ENCODE measurements around the gene CDT1. TPM values are rescaled to one million over a fixed set of nuclear protein-coding genes. Genes with fewer than 3 reads are reported as not detected.

The CDT1 gene
- total and polyA plus RNA-seq, 8 donors: 9.3 to 20.4 (median 13.4) TPM

DNA sequence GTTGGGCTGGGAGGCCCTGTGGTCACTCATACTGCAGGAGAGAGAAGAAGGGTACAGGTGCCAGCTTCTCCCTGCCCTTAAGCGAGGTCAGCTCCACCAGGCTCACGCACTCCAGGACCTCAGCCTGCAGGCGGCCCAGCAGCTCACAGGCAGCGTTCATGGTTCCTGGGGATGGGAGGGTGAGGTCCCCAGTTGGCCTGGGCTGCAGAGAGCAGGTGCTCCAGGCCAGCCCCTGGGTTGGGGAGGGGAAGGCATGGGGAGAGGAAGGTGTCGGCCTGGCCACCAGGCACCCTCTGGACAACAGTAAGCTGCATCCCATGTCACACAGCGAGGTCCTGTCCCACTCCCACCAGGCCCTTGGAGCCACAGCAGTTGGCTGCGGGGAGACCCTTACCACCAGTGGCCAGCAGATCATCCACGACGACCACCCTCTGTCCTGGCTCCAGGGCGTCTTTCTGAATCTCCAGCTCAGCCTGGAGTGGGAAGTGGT, 6.1 kb downstream of the CDT1 start:
- Histone ChIP-seq H3K9me3 (no peaks in the 10 kb centered on the region), H3K27ac (no peak overlapping the region), H3K27me3 (peaks cover 0 to under 1% of the 10 kb centered on the region in 2 donors), H3K4me1 (peaks cover 15 to 45% of the 10 kb centered on the region in 2 donors), H3K4me3 (no peak overlapping the region), H3K36me3 (peaks cover 0 to 32% of the 10 kb centered on the region in 2 donors)
- DNase-seq: no peak
- intact Hi-C loops (cut with DNase I): no loop called here
- TF ChIP-seq, protein P1, sequence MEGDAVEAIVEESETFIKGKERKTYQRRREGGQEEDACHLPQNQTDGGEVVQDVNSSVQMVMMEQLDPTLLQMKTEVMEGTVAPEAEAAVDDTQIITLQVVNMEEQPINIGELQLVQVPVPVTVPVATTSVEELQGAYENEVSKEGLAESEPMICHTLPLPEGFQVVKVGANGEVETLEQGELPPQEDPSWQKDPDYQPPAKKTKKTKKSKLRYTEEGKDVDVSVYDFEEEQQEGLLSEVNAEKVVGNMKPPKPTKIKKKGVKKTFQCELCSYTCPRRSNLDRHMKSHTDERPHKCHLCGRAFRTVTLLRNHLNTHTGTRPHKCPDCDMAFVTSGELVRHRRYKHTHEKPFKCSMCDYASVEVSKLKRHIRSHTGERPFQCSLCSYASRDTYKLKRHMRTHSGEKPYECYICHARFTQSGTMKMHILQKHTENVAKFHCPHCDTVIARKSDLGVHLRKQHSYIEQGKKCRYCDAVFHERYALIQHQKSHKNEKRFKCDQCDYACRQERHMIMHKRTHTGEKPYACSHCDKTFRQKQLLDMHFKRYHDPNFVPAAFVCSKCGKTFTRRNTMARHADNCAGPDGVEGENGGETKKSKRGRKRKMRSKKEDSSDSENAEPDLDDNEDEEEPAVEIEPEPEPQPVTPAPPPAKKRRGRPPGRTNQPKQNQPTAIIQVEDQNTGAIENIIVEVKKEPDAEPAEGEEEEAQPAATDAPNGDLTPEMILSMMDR (IDR thresholded peaks at IDR 0.05): no peak
- ATAC-seq: no peak

DNA sequence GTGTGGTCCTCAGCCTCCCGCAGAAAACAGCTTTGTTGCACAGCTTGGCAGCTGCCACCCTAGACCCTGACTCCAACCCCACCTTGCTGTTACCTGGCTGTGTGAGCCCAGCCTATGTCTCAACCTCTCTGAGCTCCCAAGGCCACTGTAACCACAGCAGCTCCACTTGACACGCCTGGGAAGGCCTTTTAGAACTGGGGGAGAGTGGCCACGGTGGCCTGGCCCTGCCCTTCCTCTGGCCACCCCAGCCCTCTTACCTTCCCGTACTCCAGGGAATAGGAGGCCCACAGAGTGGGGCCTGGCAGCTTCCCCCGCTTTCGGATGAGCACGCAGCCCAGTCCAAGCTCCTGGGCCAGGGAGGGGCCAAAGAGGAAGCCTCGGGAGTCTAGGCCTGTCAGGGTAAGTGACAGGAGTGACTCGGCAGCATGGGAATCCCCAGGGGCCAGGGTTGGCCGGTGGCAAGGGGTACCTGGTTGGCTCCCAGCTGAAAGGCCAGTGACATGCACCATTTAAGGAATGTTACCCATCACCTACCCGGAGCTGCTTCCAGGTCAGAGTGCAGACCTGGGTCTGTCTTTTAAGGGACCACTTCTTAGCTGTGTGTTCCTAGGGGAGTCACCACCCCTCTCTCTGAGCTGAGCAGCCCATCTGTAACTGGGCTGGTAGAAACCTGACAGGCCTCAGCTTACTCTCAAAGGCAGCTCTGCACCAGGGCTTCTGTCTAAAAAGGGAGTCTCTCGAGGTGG, 6.8 kb downstream of the CDT1 start:
- Histone ChIP-seq H3K27ac (peak overlapping the region; percentile 88 to 94), H3K4me1 (peaks cover 11 to 39% of the 10 kb centered on the region in 2 donors), H3K4me3 (peak overlapping the region; percentile 82 to 91), H3K36me3 (peaks cover 0 to 32% of the 10 kb centered on the region in 2 donors), H3K9me3 (no peaks in the 10 kb centered on the region), H3K27me3 (no peaks in the 10 kb centered on the region)
- TF ChIP-seq, protein P1 (IDR thresholded peaks at IDR 0.05): no peak
- intact Hi-C loops (cut with DNase I): no loop called here
- ATAC-seq (no peak), DNase-seq (peak in 1 of 4 donors; percentile 79)

DNA sequence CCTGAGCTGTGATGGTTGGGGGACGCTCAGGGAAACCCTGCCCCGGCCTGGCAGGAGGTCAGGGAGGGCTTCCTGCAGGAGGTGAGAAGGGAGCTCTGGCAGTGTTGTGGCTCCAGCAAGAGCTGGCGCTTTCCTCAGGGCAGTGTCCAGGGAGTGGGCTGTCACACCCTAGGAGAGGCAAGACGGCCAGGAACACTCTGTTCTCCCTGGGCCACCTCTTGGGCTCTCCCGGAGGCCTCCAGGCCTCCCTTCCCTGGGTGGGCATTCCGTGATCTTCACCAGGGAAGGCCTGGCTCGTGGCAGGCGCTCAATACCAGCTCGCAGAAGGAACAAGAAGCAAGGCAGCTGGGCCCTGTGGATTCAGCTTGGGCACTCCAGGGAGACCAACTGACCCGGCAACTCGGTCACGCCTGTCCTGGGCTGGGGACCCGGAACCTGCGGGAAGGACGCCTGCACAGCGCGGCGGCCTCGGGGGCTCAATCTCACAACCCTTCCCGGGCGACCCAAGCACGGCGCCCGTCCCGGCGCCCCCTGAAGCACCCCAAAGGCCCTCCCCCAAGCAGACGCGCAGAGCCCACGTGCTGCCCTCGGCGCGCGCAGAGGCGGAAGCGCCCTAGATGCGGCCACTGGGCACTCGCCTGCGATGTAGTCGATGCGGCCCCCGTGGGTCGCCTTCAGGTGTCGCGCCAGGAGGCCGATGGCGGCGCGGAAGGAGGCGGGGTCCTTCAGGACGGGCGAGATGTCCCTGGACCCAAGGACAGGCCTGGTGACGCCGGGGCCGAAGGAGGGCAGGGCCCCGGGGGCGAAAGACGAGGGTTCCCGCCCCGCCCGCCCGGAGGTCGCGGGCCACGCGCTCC, 7.6 kb downstream of the CDT1 start:
- H3K4me1 ChIP-seq: peaks cover 11 to 36% of the 10 kb centered on the region in 2 donors
- DNase-seq (peak; percentile 83 to 91 (median 87)), ATAC-seq (peak; percentile 82)
- no peaks in the 10 kb centered on the region for H3K27me3 ChIP-seq
- H3K27ac ChIP-seq: peak overlapping the region; percentile 88 to 94
- H3K4me3 ChIP-seq: peak overlapping the region; percentile 82 to 91
- TF ChIP-seq, protein P1 (IDR thresholded peaks at IDR 0.05): no peak
- H3K9me3 ChIP-seq: no peaks in the 10 kb centered on the region
- intact Hi-C loops (cut with DNase I): no loop called here
- peaks cover 0 to 32% of the 10 kb centered on the region in 2 donors for H3K36me3 ChIP-seq

DNA sequence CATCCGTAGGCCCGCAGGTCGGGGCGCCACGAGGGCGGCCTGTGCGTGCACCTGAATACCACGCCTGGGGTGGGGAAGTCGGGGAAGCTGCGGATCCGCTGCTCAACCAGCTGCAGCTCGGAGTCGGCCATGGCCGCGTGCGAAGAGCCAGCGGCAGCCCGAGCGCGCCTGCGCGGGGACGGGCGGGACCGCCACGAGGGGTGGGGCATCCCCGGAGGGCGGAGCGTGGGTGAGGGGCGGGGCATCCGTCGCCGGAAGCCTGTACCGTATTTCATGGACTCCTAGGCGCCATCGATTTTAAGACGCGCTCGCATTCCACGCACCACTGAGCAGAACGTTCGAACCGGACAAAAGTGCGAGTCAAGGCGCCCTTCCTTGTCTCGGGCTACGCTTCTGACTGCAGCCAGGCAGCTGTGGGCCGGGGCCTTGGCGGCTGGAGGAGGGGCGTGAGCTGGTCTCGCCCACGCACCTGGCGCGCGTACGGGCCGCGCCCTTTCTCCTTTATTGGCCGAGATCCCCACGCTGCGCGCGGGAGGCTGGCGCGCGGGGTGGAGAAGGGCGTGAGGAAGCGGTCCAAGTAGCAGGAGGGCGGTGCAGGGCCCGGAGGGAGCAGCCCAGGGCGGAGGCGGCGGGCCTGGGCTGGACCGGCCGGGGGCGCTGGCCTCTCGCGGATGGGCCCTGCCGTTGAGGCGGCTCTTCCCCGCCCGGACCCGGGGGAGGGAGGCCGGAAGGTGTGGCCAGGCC, 8.4 kb downstream of the CDT1 start, which contains the start of gene APRT:
Gene APRT (minus strand): TSS at position 160 of the 744 bp plus-strand sequence. CDS start 29 bp downstream, at position 131.
- TF ChIP-seq, protein P1 (IDR thresholded peaks at IDR 0.05): peak in 1 of 2 donors; percentile 38
- H3K27ac ChIP-seq: peak within 1 kb of the TSS; percentile 88 to 94
- H3K36me3 ChIP-seq: peaks cover 0 to 36% of the 10 kb centered on the region in 2 donors
- H3K27me3 ChIP-seq: no peaks in the 10 kb centered on the region
- intact Hi-C loops (cut with DNase I): no loop called here
- DNase-seq (peak; percentile 90 to 99 (median 96)), ATAC-seq (peak; percentile 92)
- peak within 1 kb of the TSS; percentile 82 to 91 for H3K4me3 ChIP-seq
- H3K4me1 ChIP-seq: peaks cover 11 to 36% of the 10 kb centered on the region in 2 donors
- H3K9me3 ChIP-seq: no peaks in the 10 kb centered on the region

Measured in left lung (tissue), 10 donors.